T-helper 2 cell treated with Interferon-gamma antibody and Interleukin-4, amounts not matched to agents 5 μg/mL and 100 μg/mL, for 36 hours (primary cell): ENCODE measurements around the gene DHRS3.

ENCODE experiments used
- DNase-seq: peaks from one replicate; pipeline ENCODE4 v3.0.0; 2021; ENCODE audit warnings: low spot score
- H3K27ac Mint-ChIP-seq: one replicate; pipeline ENCODE4 v1.8.0; 2021; ENCODE audit warnings: mild to moderate bottlenecking, mixed read lengths
- H3K27me3 Mint-ChIP-seq: one replicate; pipeline ENCODE4 v1.8.0; 2021; ENCODE audit warnings: low read depth, mixed read lengths
- H3K36me3 Mint-ChIP-seq: one replicate; pipeline ENCODE4 v1.8.0; 2021; ENCODE audit warnings: low read depth, mixed read lengths
- H3K4me1 Mint-ChIP-seq: one replicate; pipeline ENCODE4 v1.8.0; 2021; ENCODE audit warnings: low read depth, mixed read lengths
- H3K4me3 Mint-ChIP-seq: one replicate; pipeline ENCODE4 v1.8.0; 2022; ENCODE audit warnings: mild to moderate bottlenecking, moderate library complexity, mixed read lengths
- H3K9me3 Mint-ChIP-seq: one replicate; pipeline ENCODE4 v1.8.0; 2021; ENCODE audit warnings: mixed read lengths

The DHRS3 gene

GRCh38 chr1:12556957-12557935 lies 60.8 kb downstream of the DHRS3 start:
- no peak overlapping the region for H3K4me3 Mint-ChIP-seq
- DNase-seq: no peak
- no peaks in the 10 kb centered on the region for H3K4me1 Mint-ChIP-seq
- peaks cover 4% of the 10 kb centered on the region for H3K9me3 Mint-ChIP-seq
- H3K36me3 Mint-ChIP-seq: no peaks in the 10 kb centered on the region
- no peaks in the 10 kb centered on the region for H3K27me3 Mint-ChIP-seq
- no peak overlapping the region for H3K27ac Mint-ChIP-seq

GRCh38 chr1:12556368-12556930 lies 61.6 kb downstream of the DHRS3 start:
- no peak for DNase-seq
- Mint-ChIP-seq H3K4me1 (no peaks in the 10 kb centered on the region), H3K36me3 (no peaks in the 10 kb centered on the region), H3K27me3 (no peaks in the 10 kb centered on the region), H3K9me3 (no peaks in the 10 kb centered on the region), H3K27ac (no peak overlapping the region), H3K4me3 (no peak overlapping the region)

- H3K4me1 Mint-ChIP-seq: no peaks in the 10 kb centered on the region
- H3K36me3 Mint-ChIP-seq: no peaks in the 10 kb centered on the region
- no peaks in the 10 kb centered on the region for H3K27me3 Mint-ChIP-seq
- H3K27ac Mint-ChIP-seq: no peak overlapping the region
- no peak for DNase-seq
- no peaks in the 10 kb centered on the region for H3K9me3 Mint-ChIP-seq
- no peak overlapping the region for H3K4me3 Mint-ChIP-seq
These were observed 62.3 kb downstream of the DHRS3 start for GRCh38 chr1:12555411-12556367.

- Mint-ChIP-seq H3K9me3 (no peaks in the 10 kb centered on the region), H3K36me3 (no peaks in the 10 kb centered on the region), H3K4me1 (no peaks in the 10 kb centered on the region), H3K27me3 (no peaks in the 10 kb centered on the region), H3K27ac (no peak overlapping the region), H3K4me3 (no peak overlapping the region)
- DNase-seq: no peak
These were observed 63.3 kb downstream of the DHRS3 start for GRCh38 chr1:12554521-12555305.

GRCh38 chr1:12553963-12554362 lies 64.0 kb downstream of the DHRS3 start:
- Mint-ChIP-seq H3K36me3 (no peaks in the 10 kb centered on the region), H3K4me1 (no peaks in the 10 kb centered on the region), H3K27me3 (no peaks in the 10 kb centered on the region), H3K9me3 (no peaks in the 10 kb centered on the region), H3K27ac (no peak overlapping the region), H3K4me3 (no peak overlapping the region)
- no peak for DNase-seq

- Mint-ChIP-seq H3K36me3 (no peaks in the 10 kb centered on the region), H3K27me3 (no peaks in the 10 kb centered on the region), H3K27ac (no peak overlapping the region), H3K4me3 (no peak overlapping the region), H3K4me1 (no peaks in the 10 kb centered on the region), H3K9me3 (no peaks in the 10 kb centered on the region)
- DNase-seq: no peak
These were observed 64.8 kb downstream of the DHRS3 start for GRCh38 chr1:12552951-12553921.

- Mint-ChIP-seq H3K27ac (no peak overlapping the region), H3K4me1 (no peaks in the 10 kb centered on the region), H3K36me3 (no peaks in the 10 kb centered on the region), H3K4me3 (no peak overlapping the region), H3K27me3 (no peaks in the 10 kb centered on the region), H3K9me3 (no peaks in the 10 kb centered on the region)
- no peak for DNase-seq
These were observed 65.7 kb downstream of the DHRS3 start for GRCh38 chr1:12552111-12552888.

GRCh38 chr1:12551584-12551983 lies 66.4 kb downstream of the DHRS3 start:
- Mint-ChIP-seq H3K9me3 (no peaks in the 10 kb centered on the region), H3K27ac (no peak overlapping the region), H3K27me3 (no peaks in the 10 kb centered on the region), H3K36me3 (no peaks in the 10 kb centered on the region), H3K4me3 (no peak overlapping the region), H3K4me1 (no peaks in the 10 kb centered on the region)
- no peak for DNase-seq

GRCh38 chr1:12549460-12550349 lies 68.3 kb downstream of the DHRS3 start:
- no peak overlapping the region for H3K4me3 Mint-ChIP-seq
- no peak for DNase-seq
- H3K36me3 Mint-ChIP-seq: no peaks in the 10 kb centered on the region
- no peaks in the 10 kb centered on the region for H3K27me3 Mint-ChIP-seq
- no peak overlapping the region for H3K27ac Mint-ChIP-seq
- no peaks in the 10 kb centered on the region for H3K4me1 Mint-ChIP-seq
- no peaks in the 10 kb centered on the region for H3K9me3 Mint-ChIP-seq

GRCh38 chr1:12548973-12549459 lies 69.0 kb downstream of the DHRS3 start:
- no peak for DNase-seq
- Mint-ChIP-seq H3K27ac (no peak overlapping the region), H3K9me3 (no peaks in the 10 kb centered on the region), H3K27me3 (no peaks in the 10 kb centered on the region), H3K4me3 (no peak overlapping the region), H3K36me3 (no peaks in the 10 kb centered on the region), H3K4me1 (no peaks in the 10 kb centered on the region)

GRCh38 chr1:12548279-12548972 lies 69.6 kb downstream of the DHRS3 start:
- no peak overlapping the region for H3K4me3 Mint-ChIP-seq
- H3K4me1 Mint-ChIP-seq: no peaks in the 10 kb centered on the region
- H3K36me3 Mint-ChIP-seq: no peaks in the 10 kb centered on the region
- no peak overlapping the region for H3K27ac Mint-ChIP-seq
- no peaks in the 10 kb centered on the region for H3K9me3 Mint-ChIP-seq
- no peak for DNase-seq
- H3K27me3 Mint-ChIP-seq: no peaks in the 10 kb centered on the region
